ENCODE data around the gene CST8. TPM values are rescaled to one million over a fixed set of nuclear protein-coding genes. Genes with fewer than 3 reads are reported as not detected.

The CST8 gene
- total RNA-seq, 2 experiments from 2014 or later, result not detected

- H3K9me2 ChIP-seq (ENCODE audit: insufficient read depth, low read length), result no peaks in the 10 kb centered on the region
- no peaks in the 10 kb centered on the region for H3K36me3 ChIP-seq (ENCODE audit: insufficient read depth, low read length)
- no TSS peak for BruUV-seq (replicated peaks)
- ChIA-PET CTCF (ENCODE audit: unreplicated experiment) (no interaction called here), POLR2A (no interaction called here)
- no peak overlapping the region for H3K27ac ChIP-seq (ENCODE audit: low read depth, low read length, poor library complexity, severe bottlenecking)
- no peaks in the 10 kb centered on the region for H3K4me1 ChIP-seq (ENCODE audit: insufficient read depth, low read length, poor library complexity, severe bottlenecking)
- no peak overlapping the region for H3K4me2 ChIP-seq (ENCODE audit: low read length)
- no peak for DNase-seq (ENCODE audit: low spot score)
- no peak overlapping the region for H2AFZ ChIP-seq (ENCODE audit: low read length)
- no peaks in the 10 kb centered on the region for H4K20me1 ChIP-seq (ENCODE audit: insufficient read depth, low read length)
- no peak overlapping the region for H3K4me3 ChIP-seq (ENCODE audit: low read depth, low read length, poor library complexity, severe bottlenecking)
- no peak for TF ChIP-seq CTCF (conservative IDR thresholded peaks at IDR 0.05; ENCODE audit: low read length)
- TF ChIP-seq EZH2phosphoT487 (IDR thresholded peaks at IDR 0.05; ENCODE audit: borderline replicate concordance, low read depth, low read length), result no peak
- H3K9me3 ChIP-seq (ENCODE audit: low read length), result no peaks in the 10 kb centered on the region
- H3K79me2 ChIP-seq (ENCODE audit: insufficient read depth, low read depth, low read length), result no peaks in the 10 kb centered on the region
- intact Hi-C loops (cut with micrococcal nuclease; ENCODE audit: unreplicated experiment), result no loop called here
Observed at GRCh38 chr20:23514848-23515247, 23.9 kb downstream of the CST8 start.

DNA sequence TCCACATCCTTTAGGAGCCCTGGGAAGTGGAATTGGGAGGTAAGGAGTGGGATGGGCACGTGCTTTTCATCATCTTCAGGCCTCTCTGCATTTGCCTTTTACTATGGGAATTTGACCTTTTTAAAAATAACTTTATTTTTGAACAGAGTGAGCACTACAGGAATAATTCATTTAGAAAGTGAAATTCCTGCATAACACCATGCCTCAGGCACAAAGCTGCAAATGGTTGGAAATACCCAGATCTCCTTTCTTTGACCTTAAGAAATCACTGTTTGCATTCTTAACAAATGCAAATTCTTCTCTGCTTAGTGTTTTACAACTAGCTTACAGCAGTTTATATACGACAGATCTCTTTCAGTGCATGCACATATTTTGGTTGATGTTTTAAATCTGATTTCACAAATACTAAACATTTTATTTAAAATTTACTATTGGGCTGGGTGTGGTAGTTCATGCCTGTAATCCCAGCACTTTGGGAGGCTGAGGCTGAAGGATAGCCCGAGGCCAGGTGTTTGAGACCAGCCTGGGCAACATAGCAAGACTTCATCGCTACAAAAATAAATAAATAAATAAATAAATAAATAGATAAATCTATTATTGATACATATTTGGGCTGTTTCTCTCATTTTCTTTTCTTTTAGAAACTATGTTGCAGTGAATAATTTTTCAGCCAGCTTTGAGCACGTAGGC is 24.5 kb downstream of the CST8 start:
- DNase-seq (ENCODE audit: low spot score), result no peak
- Histone ChIP-seq H3K36me3 (ENCODE audit: insufficient read depth, low read length) (no peaks in the 10 kb centered on the region), H3K9me2 (ENCODE audit: insufficient read depth, low read length) (no peaks in the 10 kb centered on the region), H3K27ac (ENCODE audit: low read depth, low read length, poor library complexity, severe bottlenecking) (no peak overlapping the region), H3K4me2 (ENCODE audit: low read length) (no peak overlapping the region), H3K4me1 (ENCODE audit: insufficient read depth, low read length, poor library complexity, severe bottlenecking) (no peaks in the 10 kb centered on the region), H3K79me2 (ENCODE audit: insufficient read depth, low read depth, low read length) (no peaks in the 10 kb centered on the region), H3K4me3 (ENCODE audit: low read depth, low read length, poor library complexity, severe bottlenecking) (no peak overlapping the region), H3K9me3 (ENCODE audit: low read length) (no peaks in the 10 kb centered on the region), H4K20me1 (ENCODE audit: insufficient read depth, low read length) (no peaks in the 10 kb centered on the region), H2AFZ (ENCODE audit: low read length) (no peak overlapping the region)
- intact Hi-C loops (cut with micrococcal nuclease; ENCODE audit: unreplicated experiment), result no loop called here
- ChIA-PET CTCF (ENCODE audit: unreplicated experiment) (no interaction called here), POLR2A (no interaction called here)
- no TSS peak for BruUV-seq (replicated peaks)
- TF ChIP-seq EZH2phosphoT487 (IDR thresholded peaks at IDR 0.05; ENCODE audit: borderline replicate concordance, low read depth, low read length), result no peak
- no peak for TF ChIP-seq CTCF (conservative IDR thresholded peaks at IDR 0.05; ENCODE audit: low read length)

- TF ChIP-seq CTCF (conservative IDR thresholded peaks at IDR 0.05; ENCODE audit: low read length) (no peak), EZH2phosphoT487 (IDR thresholded peaks at IDR 0.05; ENCODE audit: borderline replicate concordance, low read depth, low read length) (no peak)
- Histone ChIP-seq H3K9me3 (ENCODE audit: low read length) (no peaks in the 10 kb centered on the region), H4K20me1 (ENCODE audit: insufficient read depth, low read length) (no peaks in the 10 kb centered on the region), H3K4me1 (ENCODE audit: insufficient read depth, low read length, poor library complexity, severe bottlenecking) (no peaks in the 10 kb centered on the region), H3K27ac (ENCODE audit: low read depth, low read length, poor library complexity, severe bottlenecking) (no peak overlapping the region), H3K4me3 (ENCODE audit: low read depth, low read length, poor library complexity, severe bottlenecking) (no peak overlapping the region), H2AFZ (ENCODE audit: low read length) (no peak overlapping the region), H3K4me2 (ENCODE audit: low read length) (no peak overlapping the region), H3K36me3 (ENCODE audit: insufficient read depth, low read length) (no peaks in the 10 kb centered on the region), H3K9me2 (ENCODE audit: insufficient read depth, low read length) (no peaks in the 10 kb centered on the region), H3K79me2 (ENCODE audit: insufficient read depth, low read depth, low read length) (no peaks in the 10 kb centered on the region)
- intact Hi-C loops (cut with micrococcal nuclease; ENCODE audit: unreplicated experiment), result no loop called here
- no peak for DNase-seq (ENCODE audit: low spot score)
- no TSS peak for BruUV-seq (replicated peaks)
- ChIA-PET POLR2A (no interaction called here), CTCF (ENCODE audit: unreplicated experiment) (no interaction called here)
Observed at GRCh38 chr20:23517719-23518118, 26.8 kb downstream of the CST8 start.
